Tibial artery (tissue), 4 donors: ENCODE results near the gene DMRT2.

ENCODE experiments used
- DNase-seq, 2 donors: peaks; one replicate each; pipeline ENCODE4 v3.0.0-alpha.2; 2019
- H3K27ac ChIP-seq, 2 donors: fragments of 200-600 bp; sonication (generic) in 1 of 2; 1 replicate in 1 of 2; 2 replicates in 1 of 2; pipeline ENCODE4 v1.5.1; 2018 to 2019; ENCODE audit warnings: mild to moderate bottlenecking in 1 of 2
- H3K27me3 ChIP-seq, 2 donors: fragments of 200-600 bp; sonication (generic) in 1 of 2; one replicate each; pipeline versions ENCODE4 v1.5.1 to v1.6.0; 2016 to 2019
- H3K36me3 ChIP-seq, 3 donors: fragments of 200-600 bp; sonication (generic) in 2 of 3; one replicate each; pipeline ENCODE4 v1.5.1; 2016 to 2019; ENCODE audit warnings: mild to moderate bottlenecking in 2 of 3
- H3K4me1 ChIP-seq, 4 donors: fragments of 200-600 bp; sonication (generic) in 2 of 4; 1 replicate in 3 of 4; 2 replicates in 1 of 4; pipeline ENCODE4 v1.5.1; 2016 to 2019
- H3K4me3 ChIP-seq, 2 donors: fragments of 200-600 bp; sonication (generic) in 1 of 2; 1 replicate in 1 of 2; 2 replicates in 1 of 2; pipeline ENCODE4 v1.5.1; 2018 to 2019; ENCODE audit warnings: mild to moderate bottlenecking in 2 of 2
- H3K9me3 ChIP-seq, 3 donors: fragments of 200-600 bp; sonication (generic) in 1 of 3; one replicate each; pipeline ENCODE4 v1.5.1; 2016 to 2019
- intact Hi-C: fragments of 100-400 bp; cut with DNase I; formaldehyde crosslinking; loops from one replicate; pipeline ENCODE4 v1.15.0; 2023; ENCODE audit warnings: low total_unique reads
- TF ChIP-seq, protein P1 (sequence below), 2 experiments: fragments of 200-600 bp in 1 of 2; fragments of 450-650 bp in 1 of 2; IDR thresholded peaks; one replicate each; pipeline ENCODE4 v1.5.1; 2017 to 2019; ENCODE audit warnings: antibody characterized with exemption in 2 of 2, mild to moderate bottlenecking in 1 of 2, moderate library complexity in 1 of 2

The DMRT2 gene

DNA sequence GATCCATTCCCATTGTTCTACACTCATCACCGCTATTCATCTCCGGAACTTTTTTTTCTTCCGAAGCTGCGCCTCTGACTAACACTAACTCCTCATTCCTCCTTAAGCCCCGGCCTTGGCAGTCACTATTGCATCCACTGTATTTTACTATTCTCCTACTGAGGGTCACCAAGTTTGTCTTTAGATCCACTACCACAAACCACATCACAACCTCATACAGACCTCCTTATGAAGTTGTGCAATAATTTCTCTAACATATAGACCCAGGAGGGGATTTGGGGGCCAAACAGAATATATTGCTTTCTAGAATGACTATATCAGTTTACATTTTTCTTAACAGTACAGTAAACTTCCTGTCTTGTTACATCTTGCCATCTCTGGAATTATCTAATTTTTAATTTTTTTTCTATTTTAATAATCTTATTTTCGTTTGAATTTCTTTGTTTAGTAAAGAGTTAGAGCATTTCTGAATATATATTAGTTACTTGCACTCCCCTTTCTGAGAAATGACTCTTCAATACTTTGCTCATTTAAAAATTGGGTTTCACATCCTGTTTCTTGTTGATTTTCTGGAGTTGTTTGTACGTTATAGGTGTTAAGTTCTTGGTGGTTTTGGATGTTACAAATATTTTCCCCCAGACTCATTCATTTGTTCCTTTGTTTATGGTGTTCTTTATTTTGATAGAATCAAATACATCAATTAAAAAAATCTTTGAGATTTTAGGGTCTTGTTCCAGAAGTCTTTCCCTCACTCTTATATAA is 37.1 kb downstream of the DMRT2 start:
- peaks cover 0 to 3% of the 10 kb centered on the region in 2 donors for H3K27me3 ChIP-seq
- TF ChIP-seq, protein P1, sequence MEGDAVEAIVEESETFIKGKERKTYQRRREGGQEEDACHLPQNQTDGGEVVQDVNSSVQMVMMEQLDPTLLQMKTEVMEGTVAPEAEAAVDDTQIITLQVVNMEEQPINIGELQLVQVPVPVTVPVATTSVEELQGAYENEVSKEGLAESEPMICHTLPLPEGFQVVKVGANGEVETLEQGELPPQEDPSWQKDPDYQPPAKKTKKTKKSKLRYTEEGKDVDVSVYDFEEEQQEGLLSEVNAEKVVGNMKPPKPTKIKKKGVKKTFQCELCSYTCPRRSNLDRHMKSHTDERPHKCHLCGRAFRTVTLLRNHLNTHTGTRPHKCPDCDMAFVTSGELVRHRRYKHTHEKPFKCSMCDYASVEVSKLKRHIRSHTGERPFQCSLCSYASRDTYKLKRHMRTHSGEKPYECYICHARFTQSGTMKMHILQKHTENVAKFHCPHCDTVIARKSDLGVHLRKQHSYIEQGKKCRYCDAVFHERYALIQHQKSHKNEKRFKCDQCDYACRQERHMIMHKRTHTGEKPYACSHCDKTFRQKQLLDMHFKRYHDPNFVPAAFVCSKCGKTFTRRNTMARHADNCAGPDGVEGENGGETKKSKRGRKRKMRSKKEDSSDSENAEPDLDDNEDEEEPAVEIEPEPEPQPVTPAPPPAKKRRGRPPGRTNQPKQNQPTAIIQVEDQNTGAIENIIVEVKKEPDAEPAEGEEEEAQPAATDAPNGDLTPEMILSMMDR (IDR thresholded peaks at IDR 0.05) = no peak
- H3K36me3 ChIP-seq = no peaks in the 10 kb centered on the region
- H3K4me1 ChIP-seq = peaks cover 0 to 7% (median 0%) of the 10 kb centered on the region in 4 donors
- no peak overlapping the region for H3K4me3 ChIP-seq
- H3K27ac ChIP-seq = no peak overlapping the region
- intact Hi-C loops = no loop called here
- DNase-seq = no peak
- no peaks in the 10 kb centered on the region for H3K9me3 ChIP-seq

DNA sequence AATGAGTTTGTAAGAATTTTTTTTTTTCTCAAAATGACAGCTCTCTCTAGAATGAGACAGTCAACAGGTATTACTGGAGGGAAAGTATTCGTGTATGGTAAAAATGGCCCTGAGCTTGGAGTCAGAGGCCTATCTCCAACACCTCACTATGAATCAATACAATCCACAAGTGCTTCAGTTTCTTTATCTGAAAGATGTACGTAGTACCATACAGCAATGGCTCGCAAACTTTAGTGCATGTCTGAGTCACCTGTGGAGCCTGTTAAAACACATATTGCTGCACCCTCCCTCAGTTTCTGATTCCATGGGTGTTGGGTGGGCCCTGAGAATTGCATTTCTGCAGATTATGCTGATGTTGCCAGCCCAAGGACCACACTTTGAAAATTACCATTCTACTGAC is 44.6 kb downstream of the DMRT2 start:
- H3K27me3 ChIP-seq = peaks cover 0 to 3% of the 10 kb centered on the region in 2 donors
- no peaks in the 10 kb centered on the region for H3K4me1 ChIP-seq
- no peak overlapping the region for H3K4me3 ChIP-seq
- no peaks in the 10 kb centered on the region for H3K36me3 ChIP-seq
- no peak for DNase-seq
- no peaks in the 10 kb centered on the region for H3K9me3 ChIP-seq
- H3K27ac ChIP-seq = no peak overlapping the region
- intact Hi-C loops = no loop called here
- TF ChIP-seq, protein P1 (IDR thresholded peaks at IDR 0.05) = no peak

- intact Hi-C loops = no loop called here
- Histone ChIP-seq H3K9me3 (no peaks in the 10 kb centered on the region), H3K4me3 (no peak overlapping the region), H3K27me3 (peaks cover 0 to 3% of the 10 kb centered on the region in 2 donors), H3K27ac (no peak overlapping the region), H3K4me1 (no peaks in the 10 kb centered on the region), H3K36me3 (no peaks in the 10 kb centered on the region)
- DNase-seq = no peak
- TF ChIP-seq, protein P1 (IDR thresholded peaks at IDR 0.05) = no peak
These were observed 46.2 kb downstream of the DMRT2 start for GRCh38 chr9:1096155-1096964.

- intact Hi-C loops = no loop called here
- TF ChIP-seq, protein P1 (IDR thresholded peaks at IDR 0.05) = no peak
These were observed 48.4 kb downstream of the DMRT2 start for GRCh38 chr9:1098551-1098950.

GRCh38 chr9:1100201-1100600 is 50.0 kb downstream of the DMRT2 start:
- intact Hi-C loops = no loop called here
- H3K9me3 ChIP-seq = no peaks in the 10 kb centered on the region

More at GRCh38 chr9:1098551-1098950, 48.4 kb downstream of the DMRT2 start:
- Histone ChIP-seq H3K9me3 (no peaks in the 10 kb centered on the region), H3K36me3 (no peaks in the 10 kb centered on the region), H3K27me3 (peaks cover 0 to 3% of the 10 kb centered on the region in 2 donors), H3K27ac (no peak overlapping the region), H3K4me1 (no peaks in the 10 kb centered on the region), H3K4me3 (no peak overlapping the region)
- DNase-seq = no peak

More at GRCh38 chr9:1100201-1100600, 50.0 kb downstream of the DMRT2 start:
- no peak for DNase-seq
- H3K27me3 ChIP-seq = peaks cover 0 to 3% of the 10 kb centered on the region in 2 donors
- TF ChIP-seq, protein P1 (IDR thresholded peaks at IDR 0.05) = no peak
- no peak overlapping the region for H3K27ac ChIP-seq
- H3K36me3 ChIP-seq = no peaks in the 10 kb centered on the region
- H3K4me3 ChIP-seq = no peak overlapping the region
- no peaks in the 10 kb centered on the region for H3K4me1 ChIP-seq
